ENCODE measurements around the gene TNNI3.

The TNNI3 gene

DNA sequence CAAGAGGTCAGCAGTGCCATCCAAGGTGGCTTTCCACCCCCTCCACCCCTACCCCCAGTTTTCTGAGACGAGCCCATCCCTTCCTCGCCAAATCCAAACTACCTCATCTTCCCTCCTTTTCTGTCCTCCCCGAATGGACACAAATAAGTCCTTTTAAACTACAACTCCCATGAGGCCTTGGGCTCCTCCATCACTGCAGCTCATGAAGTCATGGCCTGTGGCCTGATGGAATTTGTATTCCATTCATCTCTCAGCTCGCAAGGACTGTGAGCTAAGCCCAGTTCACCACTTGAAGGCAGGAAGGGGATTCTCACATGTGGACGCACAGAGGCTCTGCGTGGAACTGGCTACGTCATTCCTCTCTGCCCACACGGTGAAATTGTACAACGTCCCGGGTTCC lies 39.3 kb upstream of the TNNI3 start:
- TF ChIP-seq, protein P1, sequence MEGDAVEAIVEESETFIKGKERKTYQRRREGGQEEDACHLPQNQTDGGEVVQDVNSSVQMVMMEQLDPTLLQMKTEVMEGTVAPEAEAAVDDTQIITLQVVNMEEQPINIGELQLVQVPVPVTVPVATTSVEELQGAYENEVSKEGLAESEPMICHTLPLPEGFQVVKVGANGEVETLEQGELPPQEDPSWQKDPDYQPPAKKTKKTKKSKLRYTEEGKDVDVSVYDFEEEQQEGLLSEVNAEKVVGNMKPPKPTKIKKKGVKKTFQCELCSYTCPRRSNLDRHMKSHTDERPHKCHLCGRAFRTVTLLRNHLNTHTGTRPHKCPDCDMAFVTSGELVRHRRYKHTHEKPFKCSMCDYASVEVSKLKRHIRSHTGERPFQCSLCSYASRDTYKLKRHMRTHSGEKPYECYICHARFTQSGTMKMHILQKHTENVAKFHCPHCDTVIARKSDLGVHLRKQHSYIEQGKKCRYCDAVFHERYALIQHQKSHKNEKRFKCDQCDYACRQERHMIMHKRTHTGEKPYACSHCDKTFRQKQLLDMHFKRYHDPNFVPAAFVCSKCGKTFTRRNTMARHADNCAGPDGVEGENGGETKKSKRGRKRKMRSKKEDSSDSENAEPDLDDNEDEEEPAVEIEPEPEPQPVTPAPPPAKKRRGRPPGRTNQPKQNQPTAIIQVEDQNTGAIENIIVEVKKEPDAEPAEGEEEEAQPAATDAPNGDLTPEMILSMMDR (IDR thresholded peaks at IDR 0.05; ENCODE audit: borderline replicate concordance, control extremely low read depth, extremely low read depth, insufficient read depth, missing control alignments), result no peak
- no peak for DNase-seq (ENCODE audit: low spot score)

DNA sequence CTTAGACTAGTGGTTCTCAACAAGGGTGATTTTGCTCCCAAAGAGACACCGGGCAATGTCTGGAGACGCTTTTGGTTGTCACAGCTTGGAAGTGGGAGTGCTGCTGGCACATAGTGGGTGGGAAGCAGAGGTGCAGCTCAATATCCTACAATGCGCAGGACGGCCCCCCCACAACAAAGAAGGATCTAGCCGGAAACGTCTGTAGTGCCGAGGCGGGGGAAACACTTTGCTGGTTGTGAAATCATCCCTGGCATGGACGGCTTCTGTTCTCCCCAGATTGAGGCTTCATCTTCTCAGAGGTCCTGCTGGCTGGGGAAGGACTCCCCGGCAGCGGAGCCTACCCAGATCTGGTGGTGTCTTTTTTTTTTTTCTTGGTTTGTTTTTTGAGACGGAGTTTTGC lies 35.9 kb upstream of the TNNI3 start:
- no peak for DNase-seq (ENCODE audit: low spot score)
- in situ Hi-C loops (cut with MboI; ENCODE audit: low sequenced_read_pairs, unreplicated experiment), result no loop called here
- TF ChIP-seq, protein P1 (IDR thresholded peaks at IDR 0.05; ENCODE audit: borderline replicate concordance, control extremely low read depth, extremely low read depth, insufficient read depth, missing control alignments), result no peak

More for the DNA sequence above, 39.3 kb upstream of the TNNI3 start:
- in situ Hi-C loops (cut with MboI; ENCODE audit: low sequenced_read_pairs, unreplicated experiment), result no loop called here

DNA sequence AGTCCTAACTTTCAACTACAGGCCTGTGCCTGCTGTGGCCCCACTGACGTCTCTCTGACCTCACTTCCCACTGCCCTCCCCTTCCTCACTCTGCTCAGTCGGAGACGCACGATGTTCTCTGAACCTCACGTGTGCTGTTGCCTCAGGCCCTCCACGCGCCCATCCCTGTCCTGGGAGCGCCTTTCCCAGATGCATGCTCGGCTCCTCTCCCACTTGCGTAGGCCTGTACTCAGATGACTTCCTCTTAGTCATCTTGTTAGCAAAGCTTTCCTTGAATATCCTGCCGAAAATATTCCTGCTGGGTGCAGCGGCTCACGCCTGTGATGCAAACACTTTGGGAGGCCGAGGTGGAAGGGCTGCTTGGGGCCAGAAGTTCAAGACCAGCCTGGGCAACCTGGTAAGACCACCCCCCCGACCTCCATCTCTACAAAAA lies 31.9 kb upstream of the TNNI3 start:
- DNase-seq (ENCODE audit: low spot score), result no peak
- TF ChIP-seq, protein P1 (IDR thresholded peaks at IDR 0.05; ENCODE audit: borderline replicate concordance, control extremely low read depth, extremely low read depth, insufficient read depth, missing control alignments), result no peak
- in situ Hi-C loops (cut with MboI; ENCODE audit: low sequenced_read_pairs, unreplicated experiment), result no loop called here

DNA sequence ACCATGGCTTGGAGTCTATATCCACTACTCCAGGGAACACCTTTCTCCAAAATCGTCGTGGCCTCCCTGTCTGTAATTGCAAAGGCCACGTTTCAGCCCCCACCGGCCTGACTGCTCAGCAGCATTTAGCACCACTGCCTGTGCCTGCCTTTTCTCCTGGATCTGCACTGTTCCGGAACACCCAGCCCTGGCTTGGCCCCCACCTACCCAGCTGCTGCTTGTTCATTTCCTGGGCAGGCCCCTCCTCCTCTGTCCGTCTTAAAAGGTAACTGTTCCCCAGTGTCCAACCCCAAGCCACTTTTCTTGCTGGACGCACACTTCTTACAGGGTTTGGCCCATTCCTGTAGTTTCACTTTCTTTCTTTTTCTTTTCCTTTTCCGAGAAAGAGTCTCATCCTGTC lies 31.1 kb upstream of the TNNI3 start:
- TF ChIP-seq, protein P1 (IDR thresholded peaks at IDR 0.05; ENCODE audit: borderline replicate concordance, control extremely low read depth, extremely low read depth, insufficient read depth, missing control alignments), result no peak
- in situ Hi-C loops (cut with MboI; ENCODE audit: low sequenced_read_pairs, unreplicated experiment), result no loop called here
- no peak for DNase-seq (ENCODE audit: low spot score)

DNA sequence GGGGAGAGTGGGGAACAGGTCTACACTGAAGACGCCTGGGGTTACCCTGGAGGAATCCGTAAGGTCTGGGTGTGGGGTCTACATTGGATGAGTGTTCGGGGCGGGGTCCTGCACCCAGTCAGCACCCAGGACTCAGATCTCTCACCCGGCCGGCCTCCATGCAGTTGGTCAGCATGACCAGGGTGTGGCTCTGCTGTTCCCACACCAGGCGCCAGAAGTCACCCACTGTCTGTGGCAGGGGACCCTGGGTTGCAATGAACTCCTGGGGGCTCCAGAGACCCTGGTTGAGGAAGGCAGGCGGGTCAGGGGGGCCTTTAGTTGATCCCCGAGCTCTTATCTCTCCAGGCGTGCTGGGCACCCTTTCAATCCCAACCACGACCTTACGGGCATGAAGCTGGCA lies 28.5 kb upstream of the TNNI3 start:
- TF ChIP-seq, protein P1 (IDR thresholded peaks at IDR 0.05; ENCODE audit: borderline replicate concordance, control extremely low read depth, extremely low read depth, insufficient read depth, missing control alignments), result no peak
- in situ Hi-C loops (cut with MboI; ENCODE audit: low sequenced_read_pairs, unreplicated experiment), result no loop called here
- DNase-seq (ENCODE audit: low spot score), result no peak

DNA sequence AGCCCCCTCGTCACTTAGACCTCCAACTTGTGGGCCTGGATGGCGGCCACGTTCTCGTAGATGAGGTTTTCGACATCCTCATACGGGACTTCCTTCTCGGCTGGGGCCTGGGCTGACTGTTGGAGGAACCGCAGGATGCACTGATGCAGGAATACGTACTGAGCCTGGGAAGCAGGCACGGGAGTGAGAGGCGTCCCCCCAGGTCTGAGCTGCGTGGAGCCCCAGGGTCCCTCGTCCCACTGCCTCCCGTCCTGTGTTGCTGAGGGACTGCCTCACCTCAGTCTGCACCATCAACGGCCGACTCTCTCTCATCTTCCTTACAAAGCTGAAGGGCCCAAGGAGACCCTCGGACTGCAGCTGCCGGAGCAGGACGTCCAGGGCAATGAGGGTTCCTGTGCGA lies 24.2 kb upstream of the TNNI3 start:
- DNase-seq (ENCODE audit: low spot score), result no peak
- in situ Hi-C loops (cut with MboI; ENCODE audit: low sequenced_read_pairs, unreplicated experiment), result no loop called here
- TF ChIP-seq, protein P1 (IDR thresholded peaks at IDR 0.05; ENCODE audit: borderline replicate concordance, control extremely low read depth, extremely low read depth, insufficient read depth, missing control alignments), result no peak

Measured in GM13976 (cell line).